Esophagus squamous epithelium (tissue), 4 donors: ENCODE data around the gene TRABD2A.

Experiments
- POLR2A ChIP-seq, 4 donors: fragments of 450-650 bp; IDR thresholded peaks; one replicate each; pipeline ENCODE4 v1.6.1; 2017; ENCODE audit warnings: antibody characterized with exemption in 4 of 4, mild to moderate bottlenecking in 4 of 4, moderate library complexity in 3 of 4
- TF ChIP-seq, protein P1 (sequence below), 6 experiments: fragments of 450-650 bp in 4 of 6; fragments of 200-600 bp in 2 of 6; sonication (generic) in 2 of 6; IDR thresholded peaks; one replicate each; pipeline ENCODE4 v1.5.1; 2016 to 2019; ENCODE audit warnings: antibody characterized with exemption in 6 of 6, mild to moderate bottlenecking in 4 of 6, moderate library complexity in 4 of 6

DNA sequence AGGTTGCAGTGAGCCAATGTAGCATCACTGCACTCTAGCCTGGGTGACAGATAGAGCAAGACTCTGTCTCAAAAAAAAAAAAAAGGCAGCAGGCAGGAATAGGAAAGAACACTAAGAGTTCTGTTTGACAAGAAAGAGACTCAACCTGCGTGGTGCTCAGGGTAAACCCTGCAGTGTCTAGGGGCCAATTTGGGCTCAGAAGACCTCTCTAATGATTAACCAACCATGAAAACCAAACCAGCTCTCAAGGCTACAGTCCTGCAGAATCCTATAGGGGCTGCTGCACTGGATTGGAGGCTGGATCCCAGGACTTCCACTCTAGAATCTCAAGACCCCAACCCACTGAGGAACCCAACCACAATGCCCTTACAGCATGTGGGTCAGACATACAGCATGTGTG lies 2.4 kb downstream of the TRABD2A start:
- TF ChIP-seq POLR2A (IDR thresholded peaks at IDR 0.05) = no peak
- TF ChIP-seq, protein P1, sequence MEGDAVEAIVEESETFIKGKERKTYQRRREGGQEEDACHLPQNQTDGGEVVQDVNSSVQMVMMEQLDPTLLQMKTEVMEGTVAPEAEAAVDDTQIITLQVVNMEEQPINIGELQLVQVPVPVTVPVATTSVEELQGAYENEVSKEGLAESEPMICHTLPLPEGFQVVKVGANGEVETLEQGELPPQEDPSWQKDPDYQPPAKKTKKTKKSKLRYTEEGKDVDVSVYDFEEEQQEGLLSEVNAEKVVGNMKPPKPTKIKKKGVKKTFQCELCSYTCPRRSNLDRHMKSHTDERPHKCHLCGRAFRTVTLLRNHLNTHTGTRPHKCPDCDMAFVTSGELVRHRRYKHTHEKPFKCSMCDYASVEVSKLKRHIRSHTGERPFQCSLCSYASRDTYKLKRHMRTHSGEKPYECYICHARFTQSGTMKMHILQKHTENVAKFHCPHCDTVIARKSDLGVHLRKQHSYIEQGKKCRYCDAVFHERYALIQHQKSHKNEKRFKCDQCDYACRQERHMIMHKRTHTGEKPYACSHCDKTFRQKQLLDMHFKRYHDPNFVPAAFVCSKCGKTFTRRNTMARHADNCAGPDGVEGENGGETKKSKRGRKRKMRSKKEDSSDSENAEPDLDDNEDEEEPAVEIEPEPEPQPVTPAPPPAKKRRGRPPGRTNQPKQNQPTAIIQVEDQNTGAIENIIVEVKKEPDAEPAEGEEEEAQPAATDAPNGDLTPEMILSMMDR (IDR thresholded peaks at IDR 0.05) = no peak
